K562 (cell line): ENCODE results near the gene HNRNPM. TPM values are rescaled to one million over a fixed set of nuclear protein-coding genes. Genes with fewer than 3 reads are reported as not detected.

ENCODE experiments used
- HDAC2 ChIP-seq: fragments of 450-650 bp; IDR thresholded peaks from 2 replicates; pipeline ENCODE4 v1.6.1; 2016; ENCODE audit warnings: mild to moderate bottlenecking
- HSF4 ChIP-seq: fragments of 250-450 bp; sonication (Bioruptor Pico); IDR thresholded peaks from 2 replicates; pipeline ENCODE4 v2.1.2; 2022; ENCODE audit warnings: mild to moderate bottlenecking, moderate library complexity, borderline replicate concordance
- MCM7 ChIP-seq, 2 experiments: fragments of 450-650 bp; IDR thresholded peaks; 2 replicates each; pipeline ENCODE4 v1.6.1; 2016 to 2018
- MTF1 ChIP-seq: fragments of 250-450 bp; sonication (Bioruptor Pico); IDR thresholded peaks from 2 replicates; pipeline ENCODE4 v1.9.0; 2021; ENCODE audit warnings: moderate library complexity, mild to moderate bottlenecking, inconsistent platforms, borderline replicate concordance
- NFXL1 ChIP-seq: fragments of 450-650 bp; formaldehyde crosslinking; IDR thresholded peaks from 2 replicates; pipeline ENCODE4 v1.4.0; 2021; ENCODE audit warnings: mild to moderate bottlenecking
- POLR3A ChIP-seq: IDR thresholded peaks from 2 replicates; pipeline ENCODE4 v1.6.1; 2011; ENCODE audit warnings: borderline replicate concordance, mild to moderate bottlenecking, moderate library complexity; ENCODE audit not compliant: insufficient read length, insufficient read depth; ENCODE audit errors: extremely low read depth
- RFX1 ChIP-seq: fragments of 450-650 bp; IDR thresholded peaks from 2 replicates; pipeline ENCODE4 v1.6.1; 2016; ENCODE audit warnings: mild to moderate bottlenecking, moderate library complexity
- SPI1 ChIP-seq: IDR thresholded peaks from 2 replicates; pipeline ENCODE4 v1.6.1; 2011; ENCODE audit warnings: low read depth, low read length, control low read depth, borderline replicate concordance
- SRSF1 ChIP-seq: fragments of 200-400 bp; formaldehyde crosslinking; IDR thresholded peaks from 2 replicates; pipeline ENCODE4 v1.6.1; 2017; ENCODE audit warnings: mild to moderate bottlenecking, low read depth, low read length, moderate library complexity
- SRSF3 ChIP-seq: fragments of 200-400 bp; formaldehyde crosslinking; IDR thresholded peaks from 2 replicates; pipeline ENCODE4 v1.6.1; 2016; ENCODE audit warnings: mild to moderate bottlenecking, low read length, moderate library complexity; ENCODE audit not compliant: insufficient read depth
- TEAD1 ChIP-seq, 2 experiments: fragments of 450-650 bp in 1 of 2; sonication (generic) in 1 of 2; formaldehyde crosslinking; IDR thresholded peaks; 2 replicates each; pipeline versions ENCODE4 v1.4.0 to v1.8.0; 2020 to 2022; ENCODE audit warnings: mild to moderate bottlenecking in 2 of 2, missing genetic modification reagents in 1 of 2
- THRA ChIP-seq: fragments of 450-650 bp; IDR thresholded peaks from 2 replicates; pipeline ENCODE4 v1.6.1; 2017; ENCODE audit warnings: mild to moderate bottlenecking, moderate library complexity
- ZNF165 ChIP-seq: fragments of 250-450 bp; sonication (Bioruptor Pico); IDR thresholded peaks from 2 replicates; pipeline ENCODE4 v1.4.0; 2020; ENCODE audit warnings: borderline replicate concordance
- ZNF324 ChIP-seq: fragments of 250-450 bp; sonication (Bioruptor Pico); IDR thresholded peaks from 2 replicates; pipeline ENCODE4 v1.4.0; 2020; ENCODE audit warnings: mild to moderate bottlenecking
- ZNF384 ChIP-seq: IDR thresholded peaks from 2 replicates; pipeline ENCODE4 v1.6.1; 2012; ENCODE audit warnings: low read depth, low read length, improper control_type of control experiment
- ZNF41 ChIP-seq: fragments of 250-450 bp; sonication (Bioruptor Pico); conservative IDR thresholded peaks from 2 replicates; pipeline ENCODE4 v1.4.0; 2020; ENCODE audit warnings: mild to moderate bottlenecking
- ZNF717 ChIP-seq: fragments of 250-450 bp; sonication (Bioruptor Pico); IDR thresholded peaks from 2 replicates; pipeline ENCODE4 v1.5.0; 2021
- polyA plus RNA-seq, 8 experiments: library from polyadenylated mRNA; depleted of rRNA in 4 of 8; stranded (reverse) in 5 of 8; unstranded in 3 of 8; fragments of >200 nt; fragmentation: Nextera tagmentation in 2 of 8; fragmentation: Illumina TruSeq in 1 of 8; extraction: Ambion mirVana in 2 of 8; extraction: Trizol in 1 of 8; gene quantifications; 2 replicates each; pipeline versions ENCODE4 v1.2.1 to v1.2.3, GENCODE V29; 2011 to 2014; ENCODE audit warnings: inconsistent platforms in 1 of 8, missing spikeins in 1 of 8
- total RNA-seq, 7 experiments: library from RNA; depleted of rRNA in 6 of 7; stranded (reverse); fragments of >200 nt in 6 of 7; fragmentation: Illumina TruSeq in 2 of 7; extraction: Trizol in 2 of 7; gene quantifications; 2 replicates each; pipeline versions ENCODE4 v1.2.1 to v1.2.3, GENCODE V29; 2011 to 2021; ENCODE audit warnings: low replicate concordance in 1 of 7
- TF ChIP-seq, protein P1 (sequence below), 3 experiments: fragments of 200-800 bp in 1 of 3; fragments of 250-450 bp in 1 of 3; fragments of 450-650 bp in 1 of 3; sonication (Bioruptor Pico) in 1 of 3; sonication (Bioruptor generic) in 1 of 3; formaldehyde crosslinking in 1 of 3; IDR thresholded peaks; 2 replicates each; pipeline versions ENCODE4 v1.6.1 to v1.8.0; 2016 to 2022; ENCODE audit warnings: mild to moderate bottlenecking in 2 of 3, missing genetic modification characterization in 2 of 3, missing compliant biosample characterization in 1 of 3, moderate library complexity in 1 of 3
- TF ChIP-seq, protein P2 (sequence below), 2 experiments: fragments of 150-350 bp in 1 of 2; IDR thresholded peaks; 2 replicates each; pipeline ENCODE4 v1.6.1; 2012 to 2016; ENCODE audit warnings: low read depth in 2 of 2, low read length in 2 of 2, mild to moderate bottlenecking in 1 of 2, moderate library complexity in 1 of 2
- TF ChIP-seq, protein P3 (sequence below): sonication (generic); formaldehyde crosslinking; IDR thresholded peaks from 2 replicates; pipeline ENCODE4 v1.8.0; 2022; ENCODE audit warnings: mild to moderate bottlenecking, missing genetic modification reagents

The HNRNPM gene
- total and polyA plus RNA-seq, 9 of the 15 experiments (the other 6 are each of a cell fraction or from before 2014, with no cell fraction given) = 11.1 to 340 (median 195) TPM

- no peak for TF ChIP-seq ZNF324 (CRISPR knock-in tag)
- TF ChIP-seq NFXL1 (CRISPR knock-in tag) = no peak
- peak; percentile 19; the same call in 1 of the 2 replicates for TF ChIP-seq SPI1
- no peak for TF ChIP-seq HSF4 (CRISPR knock-in tag)
- no peak for TF ChIP-seq SRSF1
- TF ChIP-seq MTF1 (CRISPR knock-in tag) = no peak
- no peak for TF ChIP-seq ZNF717 (CRISPR knock-in tag)
- peak; percentile 63; the same call in 1 of the 2 replicates for TF ChIP-seq HDAC2
- TF ChIP-seq ZNF165 (CRISPR knock-in tag) = no peak
- TF ChIP-seq, protein P1, sequence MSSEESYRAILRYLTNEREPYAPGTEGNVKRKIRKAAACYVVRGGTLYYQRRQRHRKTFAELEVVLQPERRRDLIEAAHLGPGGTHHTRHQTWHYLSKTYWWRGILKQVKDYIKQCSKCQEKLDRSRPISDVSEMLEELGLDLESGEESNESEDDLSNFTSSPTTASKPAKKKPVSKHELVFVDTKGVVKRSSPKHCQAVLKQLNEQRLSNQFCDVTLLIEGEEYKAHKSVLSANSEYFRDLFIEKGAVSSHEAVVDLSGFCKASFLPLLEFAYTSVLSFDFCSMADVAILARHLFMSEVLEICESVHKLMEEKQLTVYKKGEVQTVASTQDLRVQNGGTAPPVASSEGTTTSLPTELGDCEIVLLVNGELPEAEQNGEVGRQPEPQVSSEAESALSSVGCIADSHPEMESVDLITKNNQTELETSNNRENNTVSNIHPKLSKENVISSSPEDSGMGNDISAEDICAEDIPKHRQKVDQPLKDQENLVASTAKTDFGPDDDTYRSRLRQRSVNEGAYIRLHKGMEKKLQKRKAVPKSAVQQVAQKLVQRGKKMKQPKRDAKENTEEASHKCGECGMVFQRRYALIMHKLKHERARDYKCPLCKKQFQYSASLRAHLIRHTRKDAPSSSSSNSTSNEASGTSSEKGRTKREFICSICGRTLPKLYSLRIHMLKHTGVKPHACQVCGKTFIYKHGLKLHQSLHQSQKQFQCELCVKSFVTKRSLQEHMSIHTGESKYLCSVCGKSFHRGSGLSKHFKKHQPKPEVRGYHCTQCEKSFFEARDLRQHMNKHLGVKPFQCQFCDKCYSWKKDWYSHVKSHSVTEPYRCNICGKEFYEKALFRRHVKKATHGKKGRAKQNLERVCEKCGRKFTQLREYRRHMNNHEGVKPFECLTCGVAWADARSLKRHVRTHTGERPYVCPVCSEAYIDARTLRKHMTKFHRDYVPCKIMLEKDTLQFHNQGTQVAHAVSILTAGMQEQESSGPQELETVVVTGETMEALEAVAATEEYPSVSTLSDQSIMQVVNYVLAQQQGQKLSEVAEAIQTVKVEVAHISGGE (CRISPR knock-in tag; IDR thresholded peaks at IDR 0.05) = no peak
- TF ChIP-seq MCM7 (IDR thresholded peaks at IDR 0.05) = no peak
- no peak for TF ChIP-seq ZNF384
- no peak for TF ChIP-seq SRSF3
- TF ChIP-seq POLR3A = no peak
- TF ChIP-seq, protein P2, sequence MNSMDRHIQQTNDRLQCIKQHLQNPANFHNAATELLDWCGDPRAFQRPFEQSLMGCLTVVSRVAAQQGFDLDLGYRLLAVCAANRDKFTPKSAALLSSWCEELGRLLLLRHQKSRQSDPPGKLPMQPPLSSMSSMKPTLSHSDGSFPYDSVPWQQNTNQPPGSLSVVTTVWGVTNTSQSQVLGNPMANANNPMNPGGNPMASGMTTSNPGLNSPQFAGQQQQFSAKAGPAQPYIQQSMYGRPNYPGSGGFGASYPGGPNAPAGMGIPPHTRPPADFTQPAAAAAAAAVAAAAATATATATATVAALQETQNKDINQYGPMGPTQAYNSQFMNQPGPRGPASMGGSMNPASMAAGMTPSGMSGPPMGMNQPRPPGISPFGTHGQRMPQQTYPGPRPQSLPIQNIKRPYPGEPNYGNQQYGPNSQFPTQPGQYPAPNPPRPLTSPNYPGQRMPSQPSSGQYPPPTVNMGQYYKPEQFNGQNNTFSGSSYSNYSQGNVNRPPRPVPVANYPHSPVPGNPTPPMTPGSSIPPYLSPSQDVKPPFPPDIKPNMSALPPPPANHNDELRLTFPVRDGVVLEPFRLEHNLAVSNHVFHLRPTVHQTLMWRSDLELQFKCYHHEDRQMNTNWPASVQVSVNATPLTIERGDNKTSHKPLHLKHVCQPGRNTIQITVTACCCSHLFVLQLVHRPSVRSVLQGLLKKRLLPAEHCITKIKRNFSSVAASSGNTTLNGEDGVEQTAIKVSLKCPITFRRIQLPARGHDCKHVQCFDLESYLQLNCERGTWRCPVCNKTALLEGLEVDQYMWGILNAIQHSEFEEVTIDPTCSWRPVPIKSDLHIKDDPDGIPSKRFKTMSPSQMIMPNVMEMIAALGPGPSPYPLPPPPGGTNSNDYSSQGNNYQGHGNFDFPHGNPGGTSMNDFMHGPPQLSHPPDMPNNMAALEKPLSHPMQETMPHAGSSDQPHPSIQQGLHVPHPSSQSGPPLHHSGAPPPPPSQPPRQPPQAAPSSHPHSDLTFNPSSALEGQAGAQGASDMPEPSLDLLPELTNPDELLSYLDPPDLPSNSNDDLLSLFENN (IDR thresholded peaks at IDR 0.05; ENCODE audit: low read depth in 2 of 2, low read length in 2 of 2) = no peak
- TF ChIP-seq ZNF41 (CRISPR knock-in tag) = no peak
- no peak for TF ChIP-seq RFX1
- no peak for TF ChIP-seq THRA
- TF ChIP-seq, protein P3, sequence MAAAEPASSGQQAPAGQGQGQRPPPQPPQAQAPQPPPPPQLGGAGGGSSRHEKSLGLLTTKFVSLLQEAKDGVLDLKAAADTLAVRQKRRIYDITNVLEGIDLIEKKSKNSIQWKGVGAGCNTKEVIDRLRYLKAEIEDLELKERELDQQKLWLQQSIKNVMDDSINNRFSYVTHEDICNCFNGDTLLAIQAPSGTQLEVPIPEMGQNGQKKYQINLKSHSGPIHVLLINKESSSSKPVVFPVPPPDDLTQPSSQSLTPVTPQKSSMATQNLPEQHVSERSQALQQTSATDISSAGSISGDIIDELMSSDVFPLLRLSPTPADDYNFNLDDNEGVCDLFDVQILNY (CRISPR knock-in tag) = no peak
- TF ChIP-seq TEAD1 (CRISPR knock-in tag; IDR thresholded peaks at IDR 0.05) = no peak
Observed at GRCh38 chr19:8504171-8504570, 59.4 kb downstream of the HNRNPM start (continued).
